BLaER1 treated with 17β-estradiol and CSF1 and Interleukin-3, amounts not matched to agents 10 nM and 100 nM (cell line): ENCODE measurements around the gene VIPR2.
A peak's percentile ranks its signal among the peaks of the same experiment; 100 is the strongest.

Experiments used
- H3K27ac ChIP-seq, 11 experiments: shearing (Covaris generic); formaldehyde crosslinking; 2 replicates each; pipeline ENCODE4 v1.8.1; 2022
- H3K27me3 ChIP-seq, 11 experiments: shearing (Covaris generic); formaldehyde crosslinking; 2 replicates each; pipeline ENCODE4 v1.8.1; 2022
- H3K36me3 ChIP-seq, 11 experiments: shearing (Covaris generic); formaldehyde crosslinking; 2 replicates each; pipeline ENCODE4 v1.8.1; 2022
- H3K4me1 ChIP-seq, 10 experiments: shearing (Covaris generic); formaldehyde crosslinking; 2 replicates each; pipeline ENCODE4 v1.8.1; 2022
- H3K4me2 ChIP-seq, 11 experiments: shearing (Covaris generic); formaldehyde crosslinking; 2 replicates each; pipeline ENCODE4 v1.8.1; 2022
- H3K4me3 ChIP-seq, 10 experiments: shearing (Covaris generic); formaldehyde crosslinking; 2 replicates each; pipeline ENCODE4 v1.8.1; 2022
- H3K9ac ChIP-seq, 11 experiments: shearing (Covaris generic); formaldehyde crosslinking; 2 replicates each; pipeline ENCODE4 v1.8.1; 2022
- H3K9me3 ChIP-seq, 11 experiments: shearing (Covaris generic); formaldehyde crosslinking; replicated peaks in 1 of 11; 2 replicates each; pipeline ENCODE4 v1.8.1; 2022
- H4K20me1 ChIP-seq, 11 experiments: shearing (Covaris generic); formaldehyde crosslinking; 2 replicates each; pipeline ENCODE4 v1.8.1; 2022
- Cebpa-rat ChIP-seq, 11 experiments: shearing (Covaris generic); IDR thresholded peaks; 2 replicates each; pipeline ENCODE4 v1.8.1; 2022

VIPR2 gene

DNA sequence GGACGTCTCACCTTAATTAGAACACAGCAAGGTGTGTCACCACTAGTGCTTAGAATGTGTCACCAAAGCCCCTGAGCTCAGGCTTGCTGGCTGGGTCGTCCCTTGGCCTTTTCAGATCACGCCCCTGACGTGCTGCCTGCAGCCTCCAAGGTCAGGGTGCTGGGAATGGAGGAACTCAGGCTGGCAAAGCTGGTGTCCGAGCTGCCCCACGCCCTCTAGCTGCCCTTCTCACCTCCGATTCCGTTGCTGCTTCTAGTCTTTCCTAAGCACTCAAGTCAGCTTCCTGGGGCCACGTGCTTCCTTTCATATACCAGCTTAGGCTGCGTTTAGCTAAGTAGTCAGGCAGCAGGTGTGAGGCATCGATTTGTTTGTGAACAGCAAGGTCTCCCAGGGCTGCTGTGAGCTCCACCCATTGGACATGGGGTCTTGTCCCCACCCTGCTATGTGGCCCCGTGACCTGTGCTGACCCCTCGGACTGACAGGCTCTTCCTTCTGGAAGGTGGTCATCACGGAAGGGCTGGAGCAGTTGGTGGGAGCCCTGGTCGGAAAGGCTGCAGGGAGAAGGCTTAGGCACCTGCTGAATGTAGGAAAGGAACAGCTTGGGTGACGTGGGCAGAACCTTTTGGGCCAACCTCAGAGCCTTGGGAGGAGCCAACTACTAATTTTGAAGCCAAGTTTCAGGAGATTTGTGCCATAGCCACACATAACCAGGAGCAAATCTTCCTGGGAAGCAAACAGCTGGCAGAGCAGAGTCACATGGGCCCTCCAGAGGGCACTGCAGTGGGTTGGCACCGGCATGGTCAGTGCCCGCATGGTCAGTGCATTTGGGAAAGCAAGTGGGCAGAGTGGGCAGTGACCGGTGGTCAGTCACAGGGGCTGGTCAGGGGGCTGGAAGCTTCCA lies 28.8 kb downstream of the VIPR2 start:
- Histone ChIP-seq H3K4me1 (peaks cover 0 to 40% (median 22%) of the 10 kb centered on the region in 10 experiments; a peak in 16 of 20 replicates), H3K4me2 (peak overlapping the region in 6 of 11 experiments; percentile 10 to 37 (median 20); a peak in 7 of 22 replicates), H3K4me3 (no peak overlapping the region), H3K9me3 (no peaks in the 10 kb centered on the region), H3K36me3 (no peaks in the 10 kb centered on the region), H3K9ac (no peak overlapping the region), H4K20me1 (peaks cover 0 to 4% (median 0%) of the 10 kb centered on the region in 11 experiments; a peak in 1 of 22 replicates), H3K27ac (no peak overlapping the region), H3K27me3 (0 out of 22 replicates have a peak, but pooled peaks cover 0 to 5% (median 0%) of the 10 kb centered on the region in 11 experiments)
- TF ChIP-seq Cebpa-rat (IDR thresholded peaks at IDR 0.05), result no peak

- TF ChIP-seq Cebpa-rat (IDR thresholded peaks at IDR 0.05), result no peak
- H3K27me3 ChIP-seq, result 0 out of 22 replicates have a peak, but pooled peaks cover 0 to 5% (median 0%) of the 10 kb centered on the region in 11 experiments
- no peaks in the 10 kb centered on the region for H3K36me3 ChIP-seq
- H3K9ac ChIP-seq, result no peak overlapping the region
- peaks cover 0 to 4% (median 0%) of the 10 kb centered on the region in 11 experiments; a peak in 1 of 22 replicates for H4K20me1 ChIP-seq
- 0 out of 22 replicates have a peak overlapping the region, but pooled peaks of 1 of the 11 experiments have one; percentile 15 for H3K4me2 ChIP-seq
- H3K4me3 ChIP-seq, result no peak overlapping the region
- no peak overlapping the region for H3K27ac ChIP-seq
- no peaks in the 10 kb centered on the region for H3K9me3 ChIP-seq
- peaks cover 0 to 40% (median 22%) of the 10 kb centered on the region in 10 experiments; a peak in 16 of 20 replicates for H3K4me1 ChIP-seq
These were observed 29.7 kb downstream of the VIPR2 start for GRCh38 chr7:159114981-159115380.

DNA sequence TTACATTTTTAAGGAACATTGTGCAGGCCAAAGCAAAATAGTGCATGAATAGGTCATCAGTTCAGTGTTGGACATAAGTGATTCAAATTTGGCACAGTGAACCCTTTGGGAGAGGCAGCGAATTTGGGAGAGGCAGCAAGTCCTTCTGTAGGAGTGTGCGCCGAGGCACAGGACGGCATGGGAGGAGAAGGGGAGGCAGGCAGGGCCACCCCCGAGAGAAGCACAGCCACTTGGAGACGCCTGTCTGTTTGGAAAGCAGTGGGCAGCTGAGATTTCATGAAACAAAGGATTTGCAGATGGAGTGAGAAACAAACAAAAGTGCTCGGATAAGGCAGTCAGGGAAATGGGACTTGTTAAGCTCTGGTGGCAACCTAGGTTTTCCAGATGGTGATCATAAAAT lies 30.6 kb downstream of the VIPR2 start:
- Histone ChIP-seq H3K27ac (no peak overlapping the region), H3K4me3 (no peak overlapping the region), H4K20me1 (peaks cover 0 to 2% (median 0%) of the 10 kb centered on the region in 11 experiments; a peak in 1 of 22 replicates), H3K36me3 (no peaks in the 10 kb centered on the region), H3K4me1 (peaks cover 0 to 40% (median 22%) of the 10 kb centered on the region in 10 experiments; a peak in 16 of 20 replicates), H3K27me3 (0 out of 22 replicates have a peak, but pooled peaks cover 0 to 5% (median 0%) of the 10 kb centered on the region in 11 experiments), H3K4me2 (no peak overlapping the region), H3K9ac (no peak overlapping the region; a peak in 1 of 22 replicates), H3K9me3 (no peaks in the 10 kb centered on the region)
- TF ChIP-seq Cebpa-rat (IDR thresholded peaks at IDR 0.05), result no peak

GRCh38 chr7:159113056-159113455 lies 31.6 kb downstream of the VIPR2 start:
- no peak for TF ChIP-seq Cebpa-rat (IDR thresholded peaks at IDR 0.05)
- Histone ChIP-seq H3K9me3 (no peaks in the 10 kb centered on the region), H3K4me2 (peak overlapping the region in 9 of 11 experiments; percentile 9 to 56 (median 33); a peak in 14 of 22 replicates)

DNA sequence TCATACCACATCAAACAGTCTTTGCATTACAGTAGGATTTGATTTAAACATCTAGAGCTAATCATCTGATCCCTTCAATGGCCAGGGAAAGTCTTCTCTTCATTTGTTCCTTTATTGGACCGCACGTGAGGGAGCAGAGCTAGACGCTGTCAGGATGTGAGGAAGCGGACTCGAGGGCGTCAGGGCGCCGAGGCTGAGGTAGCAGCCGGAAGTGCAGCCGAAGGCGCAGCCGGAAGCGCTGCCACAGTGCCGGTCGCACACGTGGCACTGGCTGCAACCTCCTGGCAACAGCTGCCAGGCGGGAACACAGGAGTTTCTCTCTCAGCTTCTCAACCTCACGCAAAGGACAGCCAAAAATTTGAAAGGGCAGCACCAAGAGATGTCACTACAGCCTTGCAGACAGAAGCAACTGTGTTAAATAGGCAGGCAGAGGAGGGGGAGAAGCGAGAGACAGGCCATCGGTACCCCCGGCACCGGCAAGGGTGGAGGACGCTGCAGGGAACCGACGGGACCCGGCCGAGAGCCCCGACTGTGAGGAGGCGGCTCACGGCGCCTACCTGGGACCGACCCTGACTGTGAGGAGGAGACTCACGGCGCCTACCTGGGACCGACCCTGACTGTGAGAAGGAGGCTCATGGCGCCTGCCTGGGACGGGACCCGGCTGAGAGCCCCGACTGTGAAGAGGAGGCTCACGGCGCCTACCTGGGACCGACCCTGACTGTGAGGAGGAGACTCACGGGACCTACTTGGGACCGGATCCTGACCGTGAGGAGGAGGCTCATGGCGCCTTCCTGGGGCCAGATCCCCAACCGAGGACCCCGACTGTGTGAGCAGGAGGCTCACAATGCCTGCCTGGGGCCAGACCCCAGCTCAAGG lies 32.3 kb downstream of the VIPR2 start:
- peak overlapping the region in 1 of 11 experiments; percentile 37; a peak in 1 of 22 replicates for H3K9ac ChIP-seq
- H3K36me3 ChIP-seq, result no peaks in the 10 kb centered on the region
- H3K4me3 ChIP-seq, result no peak overlapping the region
- H3K4me1 ChIP-seq, result peaks cover 0 to 37% (median 19%) of the 10 kb centered on the region in 10 experiments; a peak in 13 of 20 replicates
- 0 out of 22 replicates have a peak, but pooled peaks cover 0 to 5% (median 0%) of the 10 kb centered on the region in 11 experiments for H3K27me3 ChIP-seq
- no peak for TF ChIP-seq Cebpa-rat (IDR thresholded peaks at IDR 0.05)
- H4K20me1 ChIP-seq, result no peaks in the 10 kb centered on the region; a peak in 1 of 22 replicates
- no peaks in the 10 kb centered on the region for H3K9me3 ChIP-seq
- H3K27ac ChIP-seq, result no peak overlapping the region
- H3K4me2 ChIP-seq, result peak overlapping the region in 9 of 11 experiments; percentile 9 to 56 (median 33); a peak in 13 of 22 replicates

More at GRCh38 chr7:159113056-159113455, 31.6 kb downstream of the VIPR2 start:
- peak overlapping the region in 1 of 11 experiments; percentile 37; a peak in 1 of 22 replicates for H3K9ac ChIP-seq
- peaks cover 0 to 37% (median 20%) of the 10 kb centered on the region in 10 experiments; a peak in 16 of 20 replicates for H3K4me1 ChIP-seq
- no peak overlapping the region for H3K4me3 ChIP-seq
- no peaks in the 10 kb centered on the region for H3K36me3 ChIP-seq
- H4K20me1 ChIP-seq, result no peaks in the 10 kb centered on the region; a peak in 1 of 22 replicates
- H3K27ac ChIP-seq, result no peak overlapping the region
- 0 out of 22 replicates have a peak, but pooled peaks cover 0 to 5% (median 0%) of the 10 kb centered on the region in 11 experiments for H3K27me3 ChIP-seq

DNA sequence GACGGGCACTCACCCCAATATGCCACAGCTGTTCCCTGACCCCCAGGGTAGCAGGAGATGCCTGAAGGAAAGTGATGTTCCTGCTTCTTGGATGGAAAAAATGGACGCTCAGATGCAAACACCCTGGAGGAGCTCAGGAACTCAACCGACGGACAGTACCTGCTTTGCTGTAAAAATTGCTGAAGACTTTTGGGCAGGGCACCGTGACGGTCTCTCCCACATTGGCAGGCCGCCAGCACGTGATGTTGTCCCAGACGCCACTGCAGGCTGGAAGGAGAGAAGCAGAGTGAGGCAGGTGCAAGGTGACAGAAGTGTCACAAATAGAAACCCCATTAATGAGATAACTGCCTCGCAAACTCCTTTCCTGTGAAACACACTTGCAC lies 35.0 kb downstream of the VIPR2 start:
- no peaks in the 10 kb centered on the region for H3K36me3 ChIP-seq
- no peak overlapping the region for H3K4me3 ChIP-seq
- 0 out of 22 replicates have a peak, but pooled peaks cover 0 to 5% (median 0%) of the 10 kb centered on the region in 11 experiments for H3K27me3 ChIP-seq
- no peak for TF ChIP-seq Cebpa-rat (IDR thresholded peaks at IDR 0.05)
- H4K20me1 ChIP-seq, result no peaks in the 10 kb centered on the region
- H3K4me2 ChIP-seq, result no peak overlapping the region
- peaks cover 0 to 32% (median 20%) of the 10 kb centered on the region in 10 experiments; a peak in 13 of 20 replicates for H3K4me1 ChIP-seq
- no peaks in the 10 kb centered on the region for H3K9me3 ChIP-seq
- no peak overlapping the region for H3K27ac ChIP-seq
- H3K9ac ChIP-seq, result no peak overlapping the region

- Histone ChIP-seq H3K4me3 (no peak overlapping the region), H3K27ac (no peak overlapping the region), H3K9me3 (no peaks in the 10 kb centered on the region), H4K20me1 (no peaks in the 10 kb centered on the region), H3K27me3 (0 out of 22 replicates have a peak, but pooled peaks cover 0 to 5% (median 0%) of the 10 kb centered on the region in 11 experiments), H3K9ac (no peak overlapping the region), H3K36me3 (no peaks in the 10 kb centered on the region), H3K4me2 (no peak overlapping the region), H3K4me1 (peaks cover 0 to 32% (median 22%) of the 10 kb centered on the region in 10 experiments; a peak in 13 of 20 replicates)
- no peak for TF ChIP-seq Cebpa-rat (IDR thresholded peaks at IDR 0.05)
These were observed 35.6 kb downstream of the VIPR2 start for GRCh38 chr7:159108941-159109652.

- Histone ChIP-seq H4K20me1 (no peaks in the 10 kb centered on the region), H3K9me3 (no peaks in the 10 kb centered on the region), H3K4me3 (no peak overlapping the region), H3K27ac (no peak overlapping the region), H3K27me3 (0 out of 22 replicates have a peak, but pooled peaks cover 0 to 5% (median 0%) of the 10 kb centered on the region in 11 experiments), H3K4me1 (peaks cover 0 to 31% (median 24%) of the 10 kb centered on the region in 10 experiments; a peak in 13 of 20 replicates), H3K9ac (no peak overlapping the region), H3K4me2 (no peak overlapping the region), H3K36me3 (no peaks in the 10 kb centered on the region)
- no peak for TF ChIP-seq Cebpa-rat (IDR thresholded peaks at IDR 0.05)
These were observed 36.2 kb downstream of the VIPR2 start for GRCh38 chr7:159108491-159108890.
